ENCODE data around the gene ROCK1. TPM values are rescaled to one million over a fixed set of nuclear protein-coding genes. Genes with fewer than 3 reads are reported as not detected.

The ROCK1 gene
- total RNA-seq, 2 experiments from 2014 or later, result 45.6 to 49.4 TPM

DNA sequence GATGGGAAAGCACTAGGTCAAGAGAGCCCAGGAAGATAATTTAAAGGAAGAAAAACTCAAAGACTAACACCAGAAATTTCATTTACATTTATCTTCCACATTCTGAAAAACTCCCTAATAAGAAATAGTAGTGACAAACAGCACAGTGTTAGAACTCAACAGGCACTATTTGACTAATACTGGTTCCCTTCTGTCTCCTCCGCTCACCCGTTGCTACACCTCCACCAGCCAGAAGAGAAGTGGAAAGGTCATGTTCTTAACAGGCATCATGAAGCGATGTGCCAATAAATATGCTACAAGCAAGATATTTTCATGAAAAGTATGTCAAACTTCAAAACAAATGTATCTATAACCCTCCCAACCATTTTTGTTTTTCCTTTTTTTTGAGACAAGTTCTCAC lies 5.7 kb downstream of the ROCK1 start:
- peak overlapping the region; percentile 2 for H3K4me3 Mint-ChIP-seq
- ATAC-seq, result no peak

DNA sequence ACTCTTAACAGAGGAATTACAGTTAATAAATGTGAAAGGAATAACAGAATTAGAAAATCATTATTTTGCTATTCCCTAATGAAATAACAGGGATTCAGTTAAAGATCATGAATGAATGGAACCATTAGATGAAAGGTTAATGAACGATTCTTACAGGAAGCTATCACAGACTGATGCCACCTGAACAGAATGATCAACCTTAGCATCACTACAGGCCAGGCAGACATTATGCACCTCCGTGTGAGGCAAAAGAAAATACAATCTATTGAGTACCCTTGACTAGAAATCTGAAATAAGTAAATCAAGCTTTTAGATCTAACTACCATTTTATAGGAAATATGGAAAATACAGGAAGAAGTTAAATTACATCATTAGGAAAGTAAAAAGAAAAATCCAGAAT lies 10.4 kb downstream of the ROCK1 start:
- Mint-ChIP-seq H3K27me3 (no peaks in the 10 kb centered on the region), H3K4me1 (ENCODE audit: low read depth) (peaks cover 80% of the 10 kb centered on the region), H3K27ac (no peak overlapping the region), H3K4me3 (no peak overlapping the region), H3K9me3 (no peaks in the 10 kb centered on the region), H3K36me3 (ENCODE audit: low read depth) (peaks cover 12% of the 10 kb centered on the region)
- POLR2A ChIA-PET, result interaction anchor here (0.7 kb wide), 1 partner anchor 11 kb away, joined by 3 read pairs; no protein-coding TSS in a partner anchor
- no peak for ATAC-seq
- TF ChIP-seq, protein P1, sequence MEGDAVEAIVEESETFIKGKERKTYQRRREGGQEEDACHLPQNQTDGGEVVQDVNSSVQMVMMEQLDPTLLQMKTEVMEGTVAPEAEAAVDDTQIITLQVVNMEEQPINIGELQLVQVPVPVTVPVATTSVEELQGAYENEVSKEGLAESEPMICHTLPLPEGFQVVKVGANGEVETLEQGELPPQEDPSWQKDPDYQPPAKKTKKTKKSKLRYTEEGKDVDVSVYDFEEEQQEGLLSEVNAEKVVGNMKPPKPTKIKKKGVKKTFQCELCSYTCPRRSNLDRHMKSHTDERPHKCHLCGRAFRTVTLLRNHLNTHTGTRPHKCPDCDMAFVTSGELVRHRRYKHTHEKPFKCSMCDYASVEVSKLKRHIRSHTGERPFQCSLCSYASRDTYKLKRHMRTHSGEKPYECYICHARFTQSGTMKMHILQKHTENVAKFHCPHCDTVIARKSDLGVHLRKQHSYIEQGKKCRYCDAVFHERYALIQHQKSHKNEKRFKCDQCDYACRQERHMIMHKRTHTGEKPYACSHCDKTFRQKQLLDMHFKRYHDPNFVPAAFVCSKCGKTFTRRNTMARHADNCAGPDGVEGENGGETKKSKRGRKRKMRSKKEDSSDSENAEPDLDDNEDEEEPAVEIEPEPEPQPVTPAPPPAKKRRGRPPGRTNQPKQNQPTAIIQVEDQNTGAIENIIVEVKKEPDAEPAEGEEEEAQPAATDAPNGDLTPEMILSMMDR (IDR thresholded peaks at IDR 0.05), result no peak
- intact Hi-C loops (cut with micrococcal nuclease), result loop anchor here (10.0 kb wide), 1 partner anchor 106 kb away; no protein-coding TSS in a partner anchor
- CTCF ChIA-PET, result no interaction called here
- no peak for DNase-seq

More for the DNA sequence above, 5.7 kb downstream of the ROCK1 start:
- TF ChIP-seq, protein P1 (IDR thresholded peaks at IDR 0.05), result no peak
- H3K36me3 Mint-ChIP-seq (ENCODE audit: low read depth), result peaks cover 14% of the 10 kb centered on the region
- H3K9me3 Mint-ChIP-seq, result no peaks in the 10 kb centered on the region
- intact Hi-C loops (cut with micrococcal nuclease), result loop anchor here (10.0 kb wide), 1 partner anchor 111 kb away; no protein-coding TSS in a partner anchor
- DNase-seq, result peak; percentile 21
- ChIA-PET POLR2A (no interaction called here), CTCF (no interaction called here)
- H3K4me1 Mint-ChIP-seq (ENCODE audit: low read depth), result peaks cover 43% of the 10 kb centered on the region
- H3K27me3 Mint-ChIP-seq, result no peaks in the 10 kb centered on the region
- no peak overlapping the region for H3K27ac Mint-ChIP-seq

DNA sequence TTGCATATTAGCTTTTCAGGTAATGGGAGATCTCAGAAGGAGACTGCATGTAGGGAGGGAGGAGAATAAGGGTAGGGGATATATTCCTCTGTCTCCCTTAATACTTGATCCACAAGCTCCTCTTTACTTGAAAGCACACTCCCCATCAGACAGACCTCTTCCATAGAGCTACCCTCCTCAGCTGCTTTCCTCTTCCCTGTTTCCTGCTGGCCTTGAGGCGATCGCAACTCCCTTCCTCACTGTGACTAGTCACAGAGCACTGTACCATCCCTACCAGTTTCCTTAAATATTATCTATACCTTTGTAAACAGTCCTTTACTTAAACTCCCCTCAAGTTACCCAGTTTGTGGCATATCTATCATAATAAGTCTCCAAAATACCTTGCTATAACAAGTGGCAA lies 10.9 kb downstream of the ROCK1 start:
- Mint-ChIP-seq H3K27me3 (no peaks in the 10 kb centered on the region), H3K9me3 (no peaks in the 10 kb centered on the region), H3K4me3 (no peak overlapping the region), H3K4me1 (ENCODE audit: low read depth) (peaks cover 75% of the 10 kb centered on the region), H3K36me3 (ENCODE audit: low read depth) (peaks cover 12% of the 10 kb centered on the region), H3K27ac (no peak overlapping the region)
- DNase-seq (no peak), ATAC-seq (no peak)
- ChIA-PET CTCF (no interaction called here), POLR2A (interaction anchor here (0.7 kb wide), 1 partner anchor 12 kb away, joined by 3 read pairs; no protein-coding TSS in a partner anchor)
- TF ChIP-seq, protein P1 (IDR thresholded peaks at IDR 0.05), result no peak
- intact Hi-C loops (cut with micrococcal nuclease), result loop anchor here (10.0 kb wide), 1 partner anchor 106 kb away; no protein-coding TSS in a partner anchor

DNA sequence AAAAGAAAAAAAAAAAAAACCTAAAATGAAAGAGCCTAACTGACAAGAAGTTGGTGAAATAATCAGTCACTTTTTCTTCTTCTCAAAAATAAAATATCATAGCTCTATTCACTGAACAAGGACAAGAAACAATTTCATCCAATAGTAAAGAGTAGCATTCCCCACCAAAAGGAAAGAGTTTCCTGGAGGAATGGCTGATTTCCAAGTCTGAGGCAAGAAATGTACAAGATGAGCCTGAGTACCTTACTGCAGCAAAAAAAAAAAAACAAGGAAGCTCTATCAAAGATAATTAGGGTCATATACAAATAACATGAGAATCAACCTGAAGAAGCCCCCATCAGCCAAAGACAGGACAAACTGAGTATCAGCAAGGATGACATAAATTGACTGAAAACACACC lies 11.5 kb downstream of the ROCK1 start:
- Mint-ChIP-seq H3K27me3 (no peaks in the 10 kb centered on the region), H3K4me1 (ENCODE audit: low read depth) (peaks cover 73% of the 10 kb centered on the region), H3K9me3 (peaks cover 2% of the 10 kb centered on the region), H3K36me3 (ENCODE audit: low read depth) (peaks cover 16% of the 10 kb centered on the region), H3K27ac (no peak overlapping the region), H3K4me3 (no peak overlapping the region)
- DNase-seq, result no peak
- ATAC-seq, result no peak
- TF ChIP-seq, protein P1 (IDR thresholded peaks at IDR 0.05), result no peak
- CTCF ChIA-PET, result no interaction called here
- POLR2A ChIA-PET, result no interaction called here
- intact Hi-C loops (cut with micrococcal nuclease), result loop anchor here (10.0 kb wide), 1 partner anchor 105 kb away; no protein-coding TSS in a partner anchor

DNA sequence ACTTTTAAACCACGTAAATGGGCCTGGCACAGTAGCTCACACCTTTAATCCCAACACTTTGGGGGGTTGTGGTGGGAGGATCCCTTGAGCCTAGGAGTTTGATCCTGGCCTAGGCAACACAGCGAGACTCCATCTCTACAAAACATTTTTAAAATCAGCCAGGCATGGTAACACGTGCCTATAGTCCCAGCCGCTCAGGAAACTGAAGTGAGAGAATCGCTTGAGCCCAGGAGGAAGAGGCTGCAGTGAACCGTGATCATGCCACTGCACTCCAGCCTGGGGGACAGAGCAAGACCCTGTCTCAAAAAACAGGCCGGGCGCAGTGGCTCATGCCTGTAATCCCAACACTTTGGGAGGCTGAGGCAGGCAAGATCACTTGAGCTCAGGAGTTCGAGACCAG lies 12.2 kb downstream of the ROCK1 start:
- TF ChIP-seq, protein P1 (IDR thresholded peaks at IDR 0.05), result no peak
- H3K36me3 Mint-ChIP-seq (ENCODE audit: low read depth), result peaks cover 16% of the 10 kb centered on the region
- no peak overlapping the region for H3K4me3 Mint-ChIP-seq
- H3K27me3 Mint-ChIP-seq, result no peaks in the 10 kb centered on the region
- DNase-seq, result no peak
- intact Hi-C loops (cut with micrococcal nuclease), result no loop called here
- ChIA-PET CTCF (no interaction called here), POLR2A (interaction anchor here (0.5 kb wide), 1 partner anchor 25 kb away, joined by 3 read pairs; no protein-coding TSS in a partner anchor)
- H3K27ac Mint-ChIP-seq, result no peak overlapping the region
- peaks cover 2% of the 10 kb centered on the region for H3K9me3 Mint-ChIP-seq
- no peak for ATAC-seq
- peaks cover 72% of the 10 kb centered on the region for H3K4me1 Mint-ChIP-seq (ENCODE audit: low read depth)

All from activated CD8-positive, alpha-beta T cell treated with anti-CD3 and anti-CD28 coated beads for 36 hours (primary cell).